GM21717 (cell line): ENCODE results near the gene SLC49A4.

Source experiments
- ATAC-seq: cut with Tn5 transposase; IDR thresholded peaks from one replicate; pipeline ENCODE4 v1.9.1; 2021; ENCODE audit warnings: mild to moderate bottlenecking, moderate library complexity; ENCODE audit not compliant: unreplicated experiment

SLC49A4 gene

DNA sequence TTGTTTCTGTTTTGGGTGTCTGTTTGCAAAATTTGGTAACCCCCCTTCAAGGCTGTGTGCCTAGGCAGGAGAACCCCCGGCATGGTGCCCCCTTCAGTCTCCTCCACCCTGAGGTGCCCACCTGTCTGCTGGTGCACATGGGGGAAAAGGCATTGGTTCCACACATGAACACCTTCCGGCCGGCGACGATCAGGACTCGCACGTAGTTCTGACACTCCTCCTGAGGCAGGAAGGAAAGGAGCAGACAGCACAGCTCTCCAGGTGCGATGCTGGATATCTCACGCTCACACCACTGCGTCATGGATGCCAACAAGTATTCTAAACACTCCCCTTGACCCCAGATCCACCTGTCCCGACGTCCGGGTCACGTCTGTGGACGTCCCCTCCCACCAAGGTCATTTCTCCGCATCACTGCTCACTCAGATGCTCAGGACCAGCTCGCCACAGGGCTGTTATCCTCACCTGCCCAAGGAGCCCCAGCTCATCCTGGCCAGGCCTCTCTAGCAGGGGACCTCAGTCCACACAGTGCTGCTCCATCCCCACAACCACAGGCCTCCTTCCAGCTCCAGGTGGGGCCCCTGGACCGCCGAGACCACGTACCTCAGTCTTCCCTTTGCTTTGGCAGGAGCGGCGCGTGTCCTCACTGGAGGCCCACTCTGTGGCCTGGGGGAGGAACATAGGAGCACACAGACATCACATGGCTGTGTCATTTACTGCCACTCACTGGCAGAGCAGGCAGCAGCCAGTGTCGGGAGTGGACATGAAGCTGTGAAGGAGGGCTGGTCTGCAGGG is 133.7 kb downstream of the SLC49A4 start:
- no peak for ATAC-seq

DNA sequence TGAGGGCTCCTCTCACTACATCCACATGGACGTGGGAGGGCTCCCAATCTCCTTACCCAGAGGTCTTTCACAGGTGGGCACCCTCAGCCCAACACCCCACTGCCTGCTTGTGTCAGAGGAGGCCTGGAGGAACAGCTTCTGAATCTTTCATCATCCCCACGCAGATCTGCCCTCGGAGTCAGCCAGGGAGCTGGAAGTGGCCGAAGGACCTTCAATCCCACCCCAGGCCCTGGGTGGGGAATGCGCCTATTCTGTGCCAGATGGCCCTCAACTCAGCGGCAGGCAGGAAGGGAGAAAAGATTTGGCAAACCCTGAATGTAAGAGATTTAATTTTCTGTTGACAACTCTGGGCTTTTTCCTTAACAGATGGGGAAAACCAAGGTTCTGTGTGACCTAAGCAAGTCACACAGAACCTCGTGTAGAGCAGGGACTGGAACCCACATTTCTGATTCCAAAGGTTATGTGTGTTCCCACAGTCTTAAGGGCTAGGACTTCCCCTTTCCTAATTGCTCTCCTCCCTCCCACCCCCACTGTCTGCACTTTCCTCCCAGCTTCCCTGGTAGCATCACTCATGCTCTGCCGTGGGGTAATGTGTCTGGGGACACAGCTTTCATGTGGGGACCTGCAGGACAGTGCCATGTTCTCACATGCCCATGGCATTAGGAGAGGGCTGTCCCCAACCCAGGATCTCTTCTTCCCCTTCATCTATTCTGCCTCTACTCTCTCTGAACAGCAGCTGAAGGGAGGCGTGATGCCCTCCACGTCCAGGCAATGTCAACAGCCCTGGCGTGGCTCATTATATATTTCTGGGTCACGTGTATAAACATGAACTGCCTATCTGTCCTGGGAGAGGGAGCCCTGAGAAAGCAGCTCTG is 134.6 kb downstream of the SLC49A4 start:
- no peak for ATAC-seq

DNA sequence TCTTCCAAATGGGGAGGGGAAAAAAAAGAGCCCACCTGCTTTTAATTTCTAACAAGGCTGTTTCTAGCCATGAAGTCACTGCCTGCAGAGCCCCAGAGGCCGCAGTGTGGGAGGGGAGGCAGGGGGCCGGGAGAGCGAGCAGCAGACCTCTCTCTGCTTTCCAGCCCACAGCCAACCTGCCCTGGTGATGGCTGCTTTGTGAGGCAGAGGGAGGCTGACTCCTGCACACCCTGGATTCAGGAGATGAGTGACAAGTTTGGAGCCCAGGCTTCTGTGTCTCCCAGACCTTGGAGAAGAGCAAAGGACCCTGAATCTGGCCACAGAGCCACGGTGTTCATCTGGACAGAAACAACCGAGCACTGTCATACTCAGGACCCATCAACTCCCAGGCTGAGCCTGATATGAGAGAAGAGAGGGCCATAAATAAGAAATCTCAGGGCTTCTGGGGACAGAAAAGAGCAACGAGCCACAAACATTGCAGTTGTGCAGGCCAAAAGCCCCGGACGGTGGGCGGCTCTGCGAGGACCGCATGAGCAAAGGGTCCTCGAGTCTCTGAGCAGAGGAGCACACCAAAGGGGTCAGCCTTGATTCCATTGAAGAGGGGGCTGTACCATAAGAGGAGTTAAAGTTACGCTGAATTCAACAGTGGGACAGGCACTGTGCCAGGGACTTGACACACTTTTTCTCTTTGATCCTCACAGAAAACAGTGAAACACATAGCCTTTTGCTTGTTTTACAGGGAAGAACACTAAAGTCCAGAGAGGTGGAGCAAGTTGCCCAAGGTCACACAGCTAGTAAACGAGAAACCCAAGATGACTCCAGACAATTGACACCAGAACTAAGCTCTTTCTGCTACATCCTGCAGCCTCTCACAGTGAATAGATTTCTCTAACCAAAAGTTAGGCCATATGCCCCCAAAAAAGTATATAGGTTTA is 135.5 kb downstream of the SLC49A4 start:
- no peak for ATAC-seq
